Hindlimb muscle (tissue), 1 donor: ENCODE data around the gene GABRB2. TPM values are rescaled to one million over a fixed set of nuclear protein-coding genes. Genes with fewer than 3 reads are reported as not detected.
"Not testable (repeated sequence)": the region's sequence is repeated elsewhere in the genome, so short reads cannot be mapped to it uniquely, and the experiment has no call there.

ENCODE experiments used
- DNase-seq: peaks from one replicate; pipeline ENCODE4 v3.0.0-alpha.2; 2013
- polyA plus RNA-seq: library from polyadenylated mRNA; unstranded; fragments of 120-200 nt; gene quantifications from one replicate; pipeline ENCODE4 v1.2.1, GENCODE V29; 2013; ENCODE audit not compliant: insufficient read length

GABRB2 gene
- polyA plus RNA-seq = 0.18 TPM

GRCh38 chr5:161546470-161547301 lies at the start of gene GABRB2:
Gene GABRB2 (minus strand): TSS chr5:161546725. CDS start chr5:161546643, 82 bp downstream.
- DNase-seq = peak; percentile 68

GRCh38 chr5:161585798-161586197 lies 39.3 kb upstream of the GABRB2 start:
- no peak for DNase-seq

DNA sequence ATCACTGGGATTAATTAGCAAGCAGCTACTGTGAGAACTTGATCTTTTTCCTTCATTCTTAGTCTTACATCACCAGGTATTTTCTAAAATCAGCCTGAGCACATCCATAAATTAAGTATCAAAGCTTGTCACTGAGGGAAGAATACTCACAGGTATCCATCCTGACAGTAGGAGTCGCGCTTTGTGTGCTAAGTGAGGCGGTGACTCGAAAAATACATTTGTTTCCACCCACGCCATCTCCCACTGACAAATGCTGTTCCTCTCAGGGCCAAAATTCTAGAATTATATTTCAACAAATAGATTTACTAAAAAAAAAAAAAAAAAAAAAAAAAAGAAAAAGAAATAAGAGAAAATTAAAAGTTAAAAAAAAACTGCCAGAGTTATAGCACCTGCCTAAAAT lies 34.1 kb upstream of the GABRB2 start:
- no peak for DNase-seq

- no peak for DNase-seq
These were observed 26.4 kb upstream of the GABRB2 start for GRCh38 chr5:161572914-161573313.

DNA sequence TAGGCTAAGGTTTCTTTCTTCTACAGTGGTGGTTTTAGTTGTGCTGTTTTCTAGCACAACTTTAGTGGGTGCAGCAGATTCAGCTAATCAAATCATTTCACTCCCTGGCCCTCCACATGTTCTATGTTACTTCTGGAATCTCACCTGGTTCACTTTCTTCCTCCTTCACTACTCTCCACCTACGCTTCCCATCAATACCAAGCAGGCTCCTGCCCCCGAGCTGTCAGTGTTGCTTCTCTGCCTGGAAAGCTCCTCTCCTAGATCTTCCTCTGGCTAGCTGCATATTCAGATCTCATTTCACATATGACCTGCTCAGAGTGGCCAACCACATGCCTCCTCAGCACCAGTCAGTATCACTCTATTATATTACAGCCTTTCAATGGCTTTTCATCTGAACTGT lies 19.6 kb upstream of the GABRB2 start:
- no peak for DNase-seq

GRCh38 chr5:161562446-161562845 lies 15.9 kb upstream of the GABRB2 start:
- DNase-seq = no peak

DNA sequence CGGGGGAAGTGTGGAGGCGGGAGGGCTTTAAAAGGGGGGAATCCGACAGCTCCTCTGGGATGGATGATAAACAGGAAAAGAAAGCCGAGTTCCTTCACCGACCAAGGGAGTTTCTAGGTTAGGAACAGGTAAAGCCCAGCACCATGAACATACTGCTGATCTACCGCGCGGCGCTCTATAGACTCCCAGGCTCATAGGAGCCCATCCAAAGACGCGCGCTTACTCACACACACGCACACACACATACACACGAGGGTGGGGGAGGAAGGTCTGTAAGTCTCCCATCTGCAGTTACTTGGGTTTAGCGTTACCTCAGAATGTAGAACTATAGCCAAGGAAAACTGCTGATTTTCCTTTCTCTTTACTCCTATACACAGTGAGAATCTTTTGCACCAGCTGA lies 2.6 kb upstream of the GABRB2 start:
- peak; percentile 65 for DNase-seq

DNA sequence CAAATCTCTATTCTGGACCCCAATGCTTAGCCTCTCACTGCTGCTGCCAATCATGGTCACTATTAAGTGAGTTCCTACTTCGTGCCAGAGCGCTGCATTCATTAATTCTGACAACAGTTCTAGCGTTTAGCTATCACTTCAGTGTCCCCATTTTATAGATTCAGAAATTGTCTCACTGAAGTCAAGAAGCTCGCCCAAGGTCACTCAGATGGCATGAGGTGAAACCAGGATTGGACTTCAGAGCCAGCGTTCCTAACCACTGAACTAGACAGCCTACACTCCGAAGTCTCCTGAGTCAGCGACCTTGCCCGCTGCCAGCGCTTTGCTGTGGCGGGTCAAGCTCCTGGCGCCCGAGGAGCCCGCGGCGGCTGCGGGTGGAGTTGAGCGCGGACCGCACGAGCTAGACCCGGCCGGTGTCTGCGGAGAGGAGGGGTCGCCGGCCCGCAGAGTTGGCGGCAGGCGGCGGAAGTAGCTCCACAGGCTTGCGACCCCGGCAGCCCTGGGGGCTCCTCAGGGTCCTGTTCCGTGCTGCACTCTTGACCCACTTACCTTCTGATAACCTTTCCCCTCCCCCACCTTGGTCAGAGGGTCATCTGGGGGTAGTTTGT lies 2.1 kb upstream of the GABRB2 start:
- no peak for DNase-seq

DNA sequence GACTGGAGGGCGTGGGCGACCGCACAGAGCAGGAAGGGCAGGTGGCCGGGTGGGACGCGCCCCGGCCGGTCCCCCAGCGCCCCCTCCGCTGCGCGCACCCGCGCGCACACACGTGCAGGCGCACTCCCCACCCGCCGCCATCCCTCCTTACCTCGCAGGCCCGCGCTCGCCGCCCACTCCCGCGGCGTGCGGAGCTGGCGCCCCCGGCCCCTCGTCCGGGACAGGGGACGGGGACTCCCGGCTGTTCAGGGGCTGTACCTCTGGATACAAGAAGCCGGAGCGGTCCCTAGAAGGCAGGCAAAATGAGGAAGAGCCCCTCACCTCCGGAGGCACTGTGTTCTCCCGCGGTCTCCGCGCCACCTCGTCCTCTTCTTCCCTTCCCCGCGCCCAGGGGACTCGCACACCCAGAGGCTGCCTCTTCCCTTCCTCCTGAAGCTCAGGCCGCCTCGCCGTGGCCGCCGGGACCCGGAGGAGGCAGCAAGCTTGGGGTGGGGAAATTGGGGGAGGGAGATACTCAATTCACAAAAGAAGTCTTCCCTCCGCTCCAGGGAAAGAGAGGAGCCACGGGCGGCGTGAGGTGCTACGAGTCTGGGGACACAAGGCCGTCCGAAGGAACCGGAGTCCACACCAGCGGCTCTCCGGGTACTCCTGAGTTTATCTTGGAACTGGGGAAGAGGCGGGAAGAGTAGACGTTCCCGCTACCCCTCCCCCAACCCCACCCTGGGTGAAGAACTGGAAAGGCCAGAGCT lies 1.4 kb upstream of the GABRB2 start:
- peak; percentile 20 for DNase-seq

DNA sequence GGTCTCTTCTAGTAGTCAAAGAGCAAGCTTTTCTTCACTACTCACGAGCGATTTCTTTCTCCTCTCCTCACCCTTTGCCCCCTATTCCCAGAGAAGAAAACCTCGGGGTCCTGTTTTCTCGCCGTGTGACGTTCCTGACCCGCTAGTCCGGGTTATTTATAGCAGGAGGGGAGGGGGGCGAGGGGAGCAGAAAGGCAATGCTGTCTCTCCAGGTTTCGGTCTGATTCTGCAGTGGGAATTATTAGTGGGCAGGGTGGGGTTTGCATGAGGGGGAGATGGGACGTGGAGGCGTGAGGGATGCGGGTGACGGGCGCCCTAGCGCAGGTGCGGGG lies 847 bp upstream of the GABRB2 start:
- DNase-seq = no peak

GRCh38 chr5:161546095-161546469 lies 443 bp downstream of the GABRB2 start:
- no peak for DNase-seq

DNA sequence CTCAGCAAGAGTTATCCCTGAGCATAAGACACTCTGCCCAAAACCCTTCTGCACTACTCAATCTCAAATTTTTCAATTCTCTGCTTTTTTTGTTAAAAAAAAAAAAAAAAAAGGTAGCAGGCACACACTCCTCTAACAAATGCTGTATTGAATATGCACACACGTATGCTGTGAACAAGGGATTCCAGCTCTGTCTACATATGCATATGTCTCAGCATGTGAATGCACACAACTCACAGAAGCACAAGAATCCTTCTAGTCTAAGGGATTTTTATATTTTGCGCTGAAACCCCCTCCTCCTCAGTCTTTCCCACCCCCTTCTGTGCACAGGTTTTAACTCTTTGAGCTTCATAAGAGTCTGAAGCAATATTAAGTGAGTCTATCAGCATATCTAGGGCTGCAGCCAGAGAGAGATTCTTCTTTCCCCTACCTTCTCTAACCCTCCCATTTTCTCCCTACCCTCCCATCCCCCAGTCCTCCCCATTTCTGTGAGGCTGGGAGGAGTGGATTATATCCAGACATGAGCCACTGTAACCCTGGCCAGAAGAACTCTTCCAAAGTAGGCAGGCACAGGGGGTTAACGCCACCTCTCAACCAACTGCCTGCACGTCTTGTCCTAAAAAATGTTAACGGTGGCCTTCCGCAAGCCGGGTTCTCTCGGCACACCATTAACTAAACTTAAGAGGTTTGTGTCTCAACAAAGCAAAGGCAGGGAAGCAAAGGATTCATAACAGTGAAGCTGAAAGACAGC lies 1.0 kb downstream of the GABRB2 start:
- DNase-seq = no peak

GRCh38 chr5:161544350-161544765 lies 2.2 kb downstream of the GABRB2 start:
- DNase-seq = no peak

- DNase-seq = no peak
These were observed 7.5 kb downstream of the GABRB2 start for GRCh38 chr5:161539016-161539415.

DNA sequence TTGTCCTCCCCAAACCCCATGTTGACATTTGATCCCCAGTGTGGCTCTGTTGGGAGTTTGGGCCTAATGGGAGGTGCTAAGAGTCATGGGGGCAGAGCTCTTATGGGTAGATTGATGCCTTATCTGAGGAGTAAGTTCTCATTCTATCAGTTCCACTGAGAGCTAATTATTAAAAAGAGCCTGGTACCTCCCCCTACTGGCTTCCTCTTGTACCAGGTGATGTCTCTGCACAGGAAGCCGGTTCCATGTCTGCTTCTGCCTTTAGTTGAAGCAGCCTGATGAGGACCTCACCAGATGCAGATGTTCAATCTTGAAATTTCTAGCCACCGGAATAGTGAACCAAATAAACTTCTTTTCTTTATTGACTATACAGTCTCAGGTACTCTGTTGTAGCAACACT lies 10.8 kb downstream of the GABRB2 start:
- no peak for DNase-seq

- no peak for DNase-seq
These were observed 15.8 kb downstream of the GABRB2 start for GRCh38 chr5:161530700-161531099.

DNA sequence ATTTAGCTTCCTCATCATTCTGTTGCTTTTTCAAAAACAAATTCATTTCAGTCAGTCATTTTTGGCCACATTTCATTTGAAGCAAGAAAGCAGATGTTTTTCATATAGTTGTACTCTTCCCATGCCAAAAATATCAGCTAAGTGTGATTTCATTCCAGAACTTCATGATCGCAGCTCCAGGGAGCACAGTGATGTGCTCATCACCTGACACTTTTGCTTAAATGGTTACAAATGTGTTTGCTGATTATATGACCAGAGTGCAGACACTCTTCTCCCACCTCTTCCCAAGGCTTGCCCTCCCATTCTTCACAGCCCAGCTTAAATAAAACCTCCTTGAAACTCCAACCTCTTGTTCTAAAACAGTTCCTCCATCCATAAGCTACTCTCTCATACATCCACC lies 32.6 kb downstream of the GABRB2 start:
- peak; percentile 68 for DNase-seq

- no peak for DNase-seq
These were observed 38.9 kb downstream of the GABRB2 start for GRCh38 chr5:161507591-161507990.

DNA sequence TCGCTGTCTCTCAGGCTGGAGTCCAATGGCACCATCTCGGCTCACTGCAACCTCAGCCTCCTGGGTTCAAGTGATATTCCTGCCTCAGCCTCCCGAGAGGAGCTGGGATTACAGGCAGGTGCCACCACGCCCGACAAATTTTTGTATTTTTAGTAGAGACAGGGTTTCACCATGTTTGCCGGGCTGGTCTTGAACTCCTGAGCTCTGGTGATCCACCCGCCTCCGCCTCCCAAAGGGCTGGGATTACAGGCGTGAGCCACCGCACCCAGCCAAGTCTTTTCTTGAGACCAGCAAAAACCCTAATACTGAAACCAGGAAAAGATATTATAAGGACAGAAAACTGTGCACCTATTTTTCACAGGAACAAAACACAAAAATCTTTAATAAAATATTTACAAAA lies 41.4 kb downstream of the GABRB2 start:
- not testable (repeated sequence) for DNase-seq

- DNase-seq = no peak
These were observed 48.0 kb downstream of the GABRB2 start for GRCh38 chr5:161498531-161498930.

DNA sequence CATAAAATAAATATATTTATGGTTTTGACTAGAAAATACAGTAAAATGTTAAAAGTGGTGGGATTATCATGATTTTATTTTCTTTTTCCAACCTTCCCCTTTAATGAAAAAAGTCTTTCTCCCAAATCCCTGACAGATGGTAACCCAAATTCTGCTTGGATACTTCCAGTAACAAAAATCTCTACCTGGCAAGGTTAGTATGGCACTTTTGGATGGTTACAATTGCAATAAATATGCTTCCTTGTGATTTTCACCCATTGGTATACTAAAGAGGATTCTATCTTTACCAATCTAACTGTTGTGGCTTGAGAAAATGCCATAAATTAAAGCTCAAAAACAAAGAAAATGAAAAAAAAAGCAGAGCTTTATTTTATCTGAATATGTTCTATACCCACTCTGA lies 62.8 kb downstream of the GABRB2 start:
- no peak for DNase-seq

DNA sequence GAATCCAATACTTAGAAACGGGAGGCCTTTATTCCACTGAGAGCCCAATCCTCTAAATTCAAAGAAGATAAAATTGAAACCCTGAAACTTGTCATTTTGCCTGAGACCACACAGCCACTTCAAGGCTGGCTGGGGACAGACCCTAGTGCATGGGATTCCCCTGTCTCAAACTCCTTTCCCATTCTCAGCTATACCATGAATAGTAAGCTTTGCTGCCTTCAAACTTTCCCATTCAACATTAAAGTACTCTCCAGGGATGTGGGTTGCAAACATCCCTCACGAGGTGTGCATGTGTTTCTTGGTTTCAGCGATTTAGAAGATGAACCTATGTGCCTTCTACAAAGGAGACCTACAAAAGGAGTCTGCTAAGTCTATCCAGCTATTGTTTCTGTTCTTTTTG lies 64.6 kb downstream of the GABRB2 start:
- DNase-seq = no peak
